NCI-H1092 treated with DMSO at 0.1 percent for 48 hours (cell line): ENCODE results near the gene C22orf23.
A peak's percentile ranks its signal among the peaks of the same experiment; 100 is the strongest.
"Not testable (repeated sequence)": the region's sequence is repeated elsewhere in the genome, so short reads cannot be mapped to it uniquely, and the experiment has no call there.

ENCODE experiments used
- DNase-seq: peaks from one replicate; lab custom pipeline; 2025; lab: John Stamatoyannopoulos, UW

The C22orf23 gene

DNA sequence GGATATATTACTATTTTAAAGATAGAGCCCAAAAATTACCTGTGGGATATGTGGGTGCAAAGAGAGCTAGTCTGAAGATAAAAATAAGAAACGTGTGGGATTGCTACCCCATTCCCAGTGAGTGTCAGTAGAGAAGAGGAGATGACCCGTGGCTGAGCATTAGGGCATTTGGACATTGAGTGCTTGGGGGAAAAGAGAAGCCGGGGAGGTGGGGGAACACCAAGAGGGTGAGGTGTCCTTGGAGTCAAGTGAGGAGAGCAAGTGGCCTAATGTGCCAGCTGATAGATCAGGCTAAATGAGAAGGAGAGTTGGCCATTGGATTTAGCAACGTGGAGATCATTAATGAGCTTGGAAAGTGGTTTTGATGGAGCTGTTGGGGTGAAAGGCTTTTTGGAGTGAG is 1.3 kb upstream of the C22orf23 start:
- DNase-seq: no peak

DNA sequence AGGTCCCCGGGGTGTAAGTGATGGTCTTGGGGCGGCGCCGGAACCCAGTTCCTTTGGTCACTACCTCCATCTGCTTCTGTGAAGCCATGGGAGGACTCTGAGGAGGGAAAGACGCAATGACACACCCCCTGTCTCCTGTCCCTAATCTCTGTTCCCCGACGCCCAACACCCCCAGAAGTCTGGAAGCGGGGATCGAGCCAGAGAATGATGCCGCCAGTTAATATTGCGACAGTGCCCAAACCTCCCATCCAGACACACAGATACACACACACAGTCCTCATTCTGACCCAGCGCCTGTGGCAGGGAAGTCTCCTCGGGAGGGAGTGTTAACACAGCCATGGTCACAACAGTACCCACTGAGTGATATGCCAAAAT is 352 bp downstream of the C22orf23 start:
- no peak for DNase-seq

GRCh38 chr22:37952629-37953028 is 772 bp downstream of the C22orf23 start:
- DNase-seq: not testable (repeated sequence)

DNA sequence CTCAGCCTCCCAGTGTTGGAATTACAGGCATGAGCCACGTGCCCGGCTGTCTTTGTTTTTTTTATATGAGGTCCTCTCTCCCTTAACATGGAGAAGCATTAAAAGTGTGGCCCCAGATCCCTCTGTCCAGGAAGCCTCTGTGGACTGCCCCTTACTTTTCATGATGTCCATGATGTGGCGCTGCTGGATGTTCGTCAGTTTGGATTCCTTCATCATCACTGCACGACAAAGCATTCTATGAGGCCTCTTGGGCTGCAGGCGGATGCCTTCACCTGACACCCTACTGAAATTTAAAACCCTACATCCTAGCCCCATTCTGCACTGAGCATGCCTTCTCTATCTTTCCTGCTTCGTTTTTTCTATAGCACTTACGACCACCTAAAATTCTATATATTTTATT is 2.1 kb downstream of the C22orf23 start:
- no peak for DNase-seq

GRCh38 chr22:37947142-37947795 is 6.1 kb downstream of the C22orf23 start:
- DNase-seq: not testable (repeated sequence)

DNA sequence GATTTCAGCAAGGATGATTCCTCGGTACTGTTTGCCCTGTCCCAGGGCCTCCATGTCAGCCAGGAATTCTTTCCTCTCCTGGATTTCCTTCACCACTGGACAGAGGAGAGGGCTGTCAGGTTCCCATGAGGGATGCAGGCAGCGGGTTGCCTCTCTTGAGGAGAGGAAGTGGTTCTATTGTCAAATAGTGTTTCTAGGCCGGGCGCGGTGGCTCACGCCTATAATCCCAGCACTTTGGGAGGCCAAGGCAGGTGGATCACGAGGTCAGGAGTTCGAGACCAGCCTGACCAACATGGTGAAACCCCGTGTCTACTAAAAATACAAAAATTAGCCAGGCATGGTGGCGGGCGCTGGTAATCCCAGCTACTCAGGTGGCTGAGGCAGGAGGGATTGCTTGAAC is 9.0 kb downstream of the C22orf23 start:
- not testable (repeated sequence) for DNase-seq

GRCh38 chr22:37943825-37944198 is 9.6 kb downstream of the C22orf23 start:
- no peak for DNase-seq

DNA sequence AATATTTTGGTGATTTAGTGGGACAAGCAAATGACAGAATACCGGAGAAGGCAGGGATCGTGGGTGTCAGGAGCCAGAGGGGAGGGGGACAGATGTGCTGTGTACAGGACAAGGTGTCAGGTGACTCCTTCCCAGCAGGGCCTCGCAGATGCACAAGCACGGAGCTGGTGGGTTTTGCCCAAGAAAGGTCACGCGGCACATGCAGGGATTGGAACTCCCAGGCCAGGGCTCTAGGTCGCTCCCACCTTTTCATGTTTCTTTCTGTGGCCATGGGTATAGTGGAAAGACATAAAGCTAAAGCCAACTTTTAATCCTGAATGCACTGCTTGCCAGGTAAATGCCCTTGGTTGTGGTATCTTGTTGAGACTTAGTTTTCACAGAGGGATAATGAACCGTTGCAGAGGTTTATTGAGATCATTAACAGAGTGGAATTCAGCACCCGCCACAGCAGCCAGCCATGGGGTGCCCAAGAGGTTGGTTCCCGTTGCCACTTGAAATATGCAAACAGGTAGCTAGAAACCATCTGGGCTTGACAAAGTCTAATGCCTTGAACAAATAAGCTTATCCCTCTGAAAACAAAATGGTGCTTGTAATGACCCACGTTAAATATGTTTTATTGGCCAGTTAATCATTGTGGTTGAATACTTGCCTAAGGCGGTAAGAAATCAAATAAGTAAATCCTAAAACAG is 10.1 kb downstream of the C22orf23 start:
- DNase-seq: no peak

DNA sequence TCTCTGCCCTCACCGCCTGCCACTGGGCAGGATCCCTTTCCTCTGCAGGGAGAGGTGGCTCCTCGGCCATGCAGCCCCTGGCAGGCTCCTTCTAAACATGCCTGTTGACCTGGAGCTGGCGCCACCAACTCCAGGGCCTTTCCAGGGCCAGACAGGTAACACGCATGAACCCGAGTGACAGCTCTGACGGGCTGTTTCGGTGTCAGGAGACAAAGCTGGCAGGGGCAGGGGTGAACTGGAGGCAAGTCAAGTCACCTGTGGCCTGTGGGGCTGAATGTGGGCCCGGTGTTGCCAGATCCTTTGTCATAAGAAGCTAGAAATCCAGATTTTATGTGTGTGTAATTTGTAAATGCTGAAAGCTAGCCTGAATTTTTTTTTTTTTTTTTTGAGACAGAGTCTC is 11.3 kb downstream of the C22orf23 start:
- no peak for DNase-seq

GRCh38 chr22:37940698-37941376 is 12.6 kb downstream of the C22orf23 start:
- DNase-seq: no peak

DNA sequence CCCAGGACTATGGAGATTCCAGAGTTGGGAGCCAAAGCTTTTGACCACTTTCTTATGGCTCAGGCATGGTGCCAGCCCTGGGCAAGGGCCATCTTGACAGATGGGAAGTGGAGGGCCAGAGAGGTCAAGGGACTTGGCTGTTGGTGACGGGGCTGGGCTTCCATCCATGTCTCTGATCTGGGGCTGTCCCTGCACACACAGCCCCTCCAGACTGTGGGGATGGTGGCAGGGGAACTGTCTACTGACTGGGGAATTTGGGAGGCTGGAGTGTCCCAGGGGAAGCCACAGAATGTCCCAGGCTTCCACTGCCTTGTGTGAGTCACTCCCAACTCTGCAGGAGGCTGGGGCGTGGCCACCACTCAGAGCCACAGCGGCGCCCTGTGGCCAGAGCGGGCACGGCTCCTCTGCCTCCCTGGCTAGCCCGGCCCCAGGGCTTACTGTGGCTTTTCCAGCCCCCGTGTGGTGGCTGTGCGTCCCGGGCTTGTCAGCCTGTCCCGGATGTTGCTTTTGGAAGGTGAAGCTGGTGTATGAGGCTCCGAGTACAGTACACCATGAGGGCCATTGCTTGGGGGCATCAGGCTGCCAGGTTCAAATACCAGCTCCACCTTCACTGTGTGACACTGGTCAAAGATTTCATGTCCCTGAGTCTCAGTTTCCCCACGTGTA is 19.6 kb downstream of the C22orf23 start:
- DNase-seq: peak; percentile 7

- DNase-seq: no peak
Observed at GRCh38 chr22:37932821-37933578, 20.4 kb downstream of the C22orf23 start.

DNA sequence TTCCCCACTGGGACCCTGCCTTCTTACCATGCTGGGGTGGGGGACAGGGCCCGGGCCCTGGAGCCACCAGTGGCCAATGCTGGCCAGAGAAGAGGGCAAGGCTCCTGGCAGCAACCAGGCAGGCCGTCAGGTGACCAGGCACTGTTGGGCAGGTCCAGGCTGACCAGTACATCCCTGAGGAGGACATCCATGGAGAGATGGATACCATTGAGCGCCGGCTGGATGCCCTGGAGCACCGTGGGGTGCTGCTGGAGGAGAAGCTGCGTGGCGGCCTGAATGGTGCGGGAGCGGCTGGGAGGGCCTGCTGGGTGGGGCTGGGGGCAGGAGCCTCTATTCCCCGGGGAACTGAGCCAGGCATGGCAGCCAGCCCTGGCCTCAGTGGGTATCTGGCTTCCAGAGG is 21.0 kb downstream of the C22orf23 start:
- no peak for DNase-seq

GRCh38 chr22:37931893-37932389 is 21.5 kb downstream of the C22orf23 start:
- DNase-seq: no peak

DNA sequence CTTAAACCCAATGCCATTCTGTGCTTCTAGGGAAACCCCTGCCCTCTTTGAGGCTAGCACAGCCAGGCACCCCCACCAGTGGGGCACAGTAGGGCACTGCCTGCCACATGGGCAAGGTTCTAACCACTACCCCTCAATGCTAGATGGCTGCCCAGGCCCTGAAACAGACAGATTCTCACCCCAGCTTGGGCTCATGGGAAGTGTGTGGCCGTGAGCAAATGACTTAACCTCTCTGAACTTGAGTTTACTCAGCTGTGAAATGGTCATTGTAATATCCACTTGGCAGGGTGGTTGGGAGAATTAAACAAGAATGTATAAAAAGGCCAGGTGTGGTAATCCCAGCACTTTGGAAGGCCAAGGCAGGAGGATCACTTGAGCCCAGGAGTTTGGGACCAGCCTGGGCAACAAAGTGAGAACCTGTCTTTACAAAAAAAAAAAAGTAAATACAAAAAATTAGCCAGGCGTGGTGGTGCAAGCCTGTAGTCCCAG is 22.4 kb downstream of the C22orf23 start:
- DNase-seq: no peak

GRCh38 chr22:37930270-37930951 is 23.0 kb downstream of the C22orf23 start:
- no peak for DNase-seq

DNA sequence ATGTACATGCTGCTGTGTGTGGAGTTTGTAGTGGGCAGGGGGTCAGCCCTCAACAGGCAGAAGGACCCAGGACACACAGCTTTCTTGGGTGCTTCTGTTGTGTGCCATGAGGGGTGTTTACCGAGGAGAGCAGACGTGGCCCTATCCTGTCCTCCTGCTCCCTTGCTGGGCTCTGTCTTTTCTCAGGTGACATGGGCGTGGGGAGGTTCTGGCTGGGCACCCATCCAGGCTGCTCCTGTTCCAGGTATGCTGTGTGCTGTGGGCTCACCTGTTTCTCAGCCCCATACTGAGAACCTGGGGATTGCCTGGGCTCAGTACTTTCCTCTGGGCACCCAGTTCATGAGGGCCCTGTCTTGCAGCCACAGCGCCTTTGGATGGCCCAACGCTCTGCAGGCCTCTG is 24.0 kb downstream of the C22orf23 start:
- no peak for DNase-seq

GRCh38 chr22:37927637-37927936 is 25.8 kb downstream of the C22orf23 start:
- no peak for DNase-seq

DNA sequence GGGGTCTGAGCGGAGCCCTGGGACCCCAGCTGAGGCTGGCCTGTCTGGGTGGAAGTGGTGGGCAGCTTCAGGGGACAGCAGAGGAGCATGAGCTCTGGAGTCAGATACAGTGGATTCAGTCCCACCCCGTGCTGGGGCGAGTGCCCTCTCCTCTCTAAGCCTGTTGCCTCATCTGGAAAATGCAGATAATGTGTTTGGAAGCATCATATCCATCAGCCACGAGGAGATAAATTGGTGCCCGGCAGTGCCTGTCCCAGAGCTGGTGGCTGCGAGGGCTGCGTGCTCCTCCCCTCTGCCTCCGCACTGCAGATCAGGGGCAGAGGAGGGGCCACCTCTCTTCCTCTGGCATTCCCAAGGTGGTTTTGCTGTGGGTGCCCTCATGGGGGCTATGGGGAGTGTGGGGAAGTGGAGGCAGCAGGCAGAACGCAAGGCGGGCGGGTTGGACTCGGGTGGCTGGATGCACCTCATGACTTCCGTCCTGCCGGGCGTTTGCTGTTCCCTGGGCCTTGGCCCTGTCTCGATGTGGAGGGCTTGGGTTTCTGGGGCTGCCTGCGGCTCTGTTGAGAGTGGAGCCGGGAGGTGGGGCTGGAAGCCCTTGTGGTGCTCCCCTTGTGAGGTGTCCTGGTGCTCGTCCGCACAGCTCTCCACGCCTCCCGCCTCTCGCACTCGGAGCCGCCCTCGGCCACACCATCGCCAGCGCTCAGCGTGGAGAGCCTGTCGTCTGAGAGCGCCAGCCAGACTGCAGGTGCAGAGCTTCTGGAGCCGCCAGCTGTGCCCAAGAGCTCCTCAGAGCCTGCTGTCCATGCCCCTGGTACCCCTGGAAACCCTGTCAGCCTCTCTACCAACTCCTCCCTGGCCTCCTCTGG is 26.4 kb downstream of the C22orf23 start:
- no peak for DNase-seq

GRCh38 chr22:37926358-37926757 is 27.0 kb downstream of the C22orf23 start:
- DNase-seq: no peak
